Fibroblast of mammary gland (primary cell): ENCODE measurements around the gene SIT1.

ENCODE experiments used
- DNase-seq: peaks from one replicate; pipeline ENCODE4 v3.0.0-alpha.2; 2010; ENCODE audit warnings: low read depth
- H3K4me3 ChIP-seq: 2 replicates; pipeline ENCODE4 v1.5.1; 2011; ENCODE audit warnings: low read depth, mild to moderate bottlenecking, low read length, moderate library complexity; ENCODE audit not compliant: control insufficient read depth
- TF ChIP-seq, protein P1 (sequence below): conservative IDR thresholded peaks from 2 replicates; pipeline ENCODE4 v1.5.1; 2011; ENCODE audit warnings: low read depth, low read length, inconsistent platforms; ENCODE audit not compliant: control insufficient read depth, insufficient read depth

Gene SIT1

DNA sequence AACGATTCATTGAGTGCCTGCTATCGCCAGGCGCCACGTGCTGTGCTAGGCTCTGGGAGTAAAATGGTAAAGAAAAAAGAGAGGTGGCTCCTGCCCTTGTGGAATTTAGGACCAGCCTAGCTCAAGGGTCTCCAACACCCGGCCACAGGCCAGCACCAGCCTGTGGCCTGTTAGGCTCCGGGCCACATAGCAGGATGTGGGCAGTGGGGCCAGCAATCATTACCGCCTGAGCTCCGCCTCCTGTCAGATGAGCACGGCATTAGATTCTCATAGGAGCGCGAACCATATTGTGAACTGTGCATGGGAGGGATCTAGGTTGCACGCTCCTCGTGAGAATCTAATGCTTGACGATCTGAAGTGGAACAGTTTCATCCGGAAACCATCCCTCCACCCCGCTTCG is 5.6 kb upstream of the SIT1 start:
- H3K4me3 ChIP-seq = no peak overlapping the region
- no peak for DNase-seq
- TF ChIP-seq, protein P1, sequence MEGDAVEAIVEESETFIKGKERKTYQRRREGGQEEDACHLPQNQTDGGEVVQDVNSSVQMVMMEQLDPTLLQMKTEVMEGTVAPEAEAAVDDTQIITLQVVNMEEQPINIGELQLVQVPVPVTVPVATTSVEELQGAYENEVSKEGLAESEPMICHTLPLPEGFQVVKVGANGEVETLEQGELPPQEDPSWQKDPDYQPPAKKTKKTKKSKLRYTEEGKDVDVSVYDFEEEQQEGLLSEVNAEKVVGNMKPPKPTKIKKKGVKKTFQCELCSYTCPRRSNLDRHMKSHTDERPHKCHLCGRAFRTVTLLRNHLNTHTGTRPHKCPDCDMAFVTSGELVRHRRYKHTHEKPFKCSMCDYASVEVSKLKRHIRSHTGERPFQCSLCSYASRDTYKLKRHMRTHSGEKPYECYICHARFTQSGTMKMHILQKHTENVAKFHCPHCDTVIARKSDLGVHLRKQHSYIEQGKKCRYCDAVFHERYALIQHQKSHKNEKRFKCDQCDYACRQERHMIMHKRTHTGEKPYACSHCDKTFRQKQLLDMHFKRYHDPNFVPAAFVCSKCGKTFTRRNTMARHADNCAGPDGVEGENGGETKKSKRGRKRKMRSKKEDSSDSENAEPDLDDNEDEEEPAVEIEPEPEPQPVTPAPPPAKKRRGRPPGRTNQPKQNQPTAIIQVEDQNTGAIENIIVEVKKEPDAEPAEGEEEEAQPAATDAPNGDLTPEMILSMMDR = no peak

GRCh38 chr9:35653611-35654010 is 2.9 kb upstream of the SIT1 start:
- TF ChIP-seq, protein P1 = no peak
- no peak overlapping the region for H3K4me3 ChIP-seq
- DNase-seq = no peak

GRCh38 chr9:35652829-35653209 is 2.1 kb upstream of the SIT1 start:
- H3K4me3 ChIP-seq = no peak overlapping the region
- TF ChIP-seq, protein P1 = no peak
- DNase-seq = no peak

GRCh38 chr9:35651956-35652828 is 1.5 kb upstream of the SIT1 start:
- TF ChIP-seq, protein P1 = no peak
- H3K4me3 ChIP-seq = no peak overlapping the region
- DNase-seq = peak; percentile 88

DNA sequence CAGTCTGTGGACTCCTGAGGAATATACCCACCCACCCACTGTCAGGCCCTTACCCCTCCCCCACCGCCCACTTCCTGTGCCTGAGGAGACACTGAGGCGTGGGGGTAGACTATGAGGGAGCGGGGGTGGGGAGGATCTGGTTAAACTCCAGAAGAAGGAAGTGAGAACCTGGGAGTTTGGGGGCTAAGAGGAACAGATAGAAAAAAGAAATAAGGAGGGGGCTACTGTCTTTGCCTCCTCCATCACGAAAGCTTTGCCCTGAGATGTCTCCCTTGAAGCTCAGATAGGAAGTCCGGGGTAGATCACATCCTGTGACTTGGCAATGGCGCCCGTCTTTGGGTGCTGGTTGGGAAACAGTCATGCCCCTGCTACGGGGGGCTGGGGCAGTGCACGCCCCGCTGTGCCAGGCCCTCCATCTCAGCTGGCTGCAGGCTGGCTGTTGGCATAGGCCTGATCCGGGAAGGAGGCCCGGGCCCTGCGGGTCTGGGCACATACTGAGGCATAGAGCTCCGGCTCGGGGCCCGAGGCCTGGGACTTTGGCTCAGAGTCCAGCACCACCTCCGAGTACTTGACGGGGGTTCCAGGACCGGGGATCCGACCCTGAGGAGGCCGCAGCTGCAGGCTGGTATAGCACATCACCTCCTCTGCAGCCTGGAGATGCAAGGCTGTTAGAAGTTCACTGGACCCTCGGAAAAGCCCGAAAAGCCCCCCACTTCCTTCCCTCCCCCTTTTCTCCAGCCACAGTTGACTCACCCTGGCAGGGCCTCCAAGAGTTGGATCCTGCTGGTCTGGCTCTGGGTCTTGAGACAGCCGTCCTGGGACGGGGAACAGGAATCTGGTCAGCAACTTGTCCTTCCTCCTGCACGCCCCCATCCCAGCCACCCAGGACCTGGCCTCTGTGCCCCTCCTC is 1.0 kb downstream of the SIT1 start:
- TF ChIP-seq, protein P1 = no peak
- H3K4me3 ChIP-seq = no peak overlapping the region
- peak; percentile 67 for DNase-seq

GRCh38 chr9:35646533-35647265 is 4.0 kb downstream of the SIT1 start:
- DNase-seq = peak; percentile 84
- peak overlapping the region; percentile 61 for H3K4me3 ChIP-seq
- TF ChIP-seq, protein P1 = peak; percentile 63
